HL-60/S4 treated with retinoic acid at 250 ng/mL for 4 days and 3 days (cell line): ENCODE results near the gene FRMPD1.

Experiments used
- in situ Hi-C: fragments of 300-500 bp; cut with MboI; formaldehyde crosslinking; loops from 2 replicates; pipeline ENCODE4 v1.7.0; 2022; ENCODE audit warnings: low sequenced_read_pairs

FRMPD1 gene

DNA sequence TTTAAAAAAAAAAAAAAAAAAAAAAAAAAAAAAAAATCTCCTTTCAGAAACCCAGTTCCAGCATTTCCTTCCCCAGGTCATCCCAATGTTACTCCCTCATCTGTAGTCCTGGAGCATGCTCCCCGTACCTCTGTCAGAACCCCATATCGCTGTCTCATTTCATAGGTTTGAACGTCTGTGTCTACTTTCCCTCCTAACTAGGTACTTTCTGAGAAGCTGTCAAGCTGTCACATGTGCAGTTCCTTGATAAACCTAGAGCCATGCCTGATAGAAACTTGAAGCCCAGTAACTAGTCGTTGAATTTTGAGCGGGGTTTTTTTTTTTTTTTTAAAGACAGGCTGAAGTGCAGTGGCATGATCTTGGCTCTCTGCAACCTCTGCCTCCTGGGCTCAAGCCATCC, 118.6 kb downstream of the FRMPD1 start:
- in situ Hi-C loops: loop anchor here (25.0 kb wide), 1 partner anchor 282 kb away; the partner anchor contains the start of gene POLR1E

DNA sequence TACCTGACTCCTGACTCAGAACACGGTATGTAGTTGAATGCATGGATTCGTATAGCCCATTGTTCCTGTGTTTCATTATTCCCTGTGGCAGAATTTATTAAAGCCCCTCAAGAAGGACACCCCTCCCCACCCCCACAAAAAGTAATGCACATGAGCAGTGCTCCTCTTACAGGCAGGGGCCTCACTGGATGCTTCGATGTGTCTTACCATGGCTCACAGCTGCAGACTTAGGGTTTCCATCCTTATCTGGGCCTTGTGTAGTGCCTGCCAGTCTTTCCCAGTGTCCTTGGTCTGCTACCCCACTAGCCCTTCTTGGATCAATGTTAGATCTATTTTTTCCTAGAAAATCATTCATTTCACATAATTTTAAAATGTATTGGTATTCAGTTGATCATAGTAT, 119.2 kb downstream of the FRMPD1 start:
- in situ Hi-C loops: loop anchor here (25.0 kb wide), 1 partner anchor 283 kb away; the partner anchor contains the start of gene POLR1E

DNA sequence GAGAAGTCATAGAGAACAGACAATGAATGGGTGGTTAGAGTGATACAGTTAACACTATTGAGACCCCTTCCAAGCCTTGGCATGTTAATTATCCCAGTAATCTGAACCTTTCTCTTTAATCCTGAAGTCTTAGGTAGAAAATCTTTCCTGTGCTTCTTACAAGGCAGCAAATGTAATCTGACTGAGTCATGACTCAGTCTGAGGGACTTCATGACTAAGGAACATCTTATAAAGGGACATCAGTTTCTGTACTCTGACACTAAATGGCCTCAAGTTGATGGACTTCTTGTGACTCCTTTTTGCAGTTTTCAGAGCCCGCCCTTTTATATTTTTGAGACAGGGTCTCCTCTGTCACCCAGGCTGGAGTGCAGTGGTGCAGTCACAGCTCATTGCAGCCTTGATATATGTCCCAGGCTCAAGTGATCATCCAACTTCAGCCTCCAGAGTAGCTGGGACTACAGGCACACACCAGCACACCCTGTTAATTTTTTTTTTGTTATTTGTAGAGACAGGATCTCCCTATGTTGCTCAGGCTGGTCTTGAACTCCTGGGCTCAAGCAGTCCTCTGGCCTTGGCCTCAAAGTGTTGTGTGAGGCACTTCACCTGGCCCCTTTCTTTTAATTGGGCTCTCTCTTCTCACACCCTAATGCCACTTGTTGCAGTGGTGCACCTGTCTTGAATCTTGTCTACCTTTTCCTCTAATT, 124.6 kb downstream of the FRMPD1 start:
- in situ Hi-C loops: no loop called here

DNA sequence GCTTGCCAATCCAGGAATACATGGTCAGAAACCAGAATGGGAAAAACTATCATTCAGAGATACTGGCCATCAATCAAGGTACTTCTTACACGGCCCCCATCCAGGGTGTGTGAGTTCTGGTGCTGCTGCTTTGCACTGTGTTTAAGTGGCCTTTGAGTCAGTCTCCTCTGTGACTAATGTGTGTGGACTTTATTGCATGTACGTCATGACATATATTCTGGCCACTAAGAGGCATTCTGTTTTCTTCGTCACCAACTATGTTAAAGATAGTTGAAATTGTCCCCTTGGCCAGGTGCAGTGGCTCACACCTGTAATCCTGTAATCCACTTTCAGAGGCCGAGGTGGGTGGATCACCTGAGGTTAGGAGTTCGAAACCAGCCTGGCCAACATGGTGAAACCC, 125.6 kb downstream of the FRMPD1 start:
- in situ Hi-C loops: no loop called here

DNA sequence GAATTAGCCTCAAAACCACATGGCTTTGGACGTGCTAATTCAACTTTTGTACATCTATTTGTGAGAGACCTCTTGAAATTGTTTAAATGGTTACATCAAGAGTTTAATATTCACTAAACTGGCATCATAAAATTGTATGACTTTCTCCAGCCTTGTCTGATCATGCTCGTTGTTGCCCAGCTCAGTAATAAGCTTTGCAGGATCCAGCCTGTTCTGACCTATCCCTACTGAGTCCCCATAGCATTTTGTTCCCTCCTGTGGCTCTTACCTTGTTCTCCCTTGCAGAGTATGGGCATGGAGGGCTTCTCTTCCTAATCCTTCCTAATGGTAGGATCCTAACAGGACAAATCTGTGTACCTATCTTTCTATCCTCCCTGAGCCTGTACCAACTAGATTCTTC, 127.8 kb downstream of the FRMPD1 start:
- in situ Hi-C loops: no loop called here

DNA sequence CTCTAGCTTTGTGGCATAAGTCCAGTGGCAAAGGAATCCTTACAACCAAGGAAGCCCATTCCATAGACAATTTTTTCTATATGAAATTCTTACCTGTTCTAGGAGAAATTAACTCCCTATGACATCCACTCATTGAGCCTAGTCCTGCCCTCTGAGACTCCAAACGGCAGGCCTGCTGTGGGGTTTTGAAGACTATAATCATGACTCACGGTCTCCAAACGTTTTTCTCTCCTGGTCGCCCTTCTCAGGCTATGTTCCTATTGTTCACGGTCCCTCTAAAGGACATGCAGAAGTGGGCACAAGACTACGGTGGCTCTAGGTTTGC, 133.5 kb downstream of the FRMPD1 start:
- in situ Hi-C loops: no loop called here

DNA sequence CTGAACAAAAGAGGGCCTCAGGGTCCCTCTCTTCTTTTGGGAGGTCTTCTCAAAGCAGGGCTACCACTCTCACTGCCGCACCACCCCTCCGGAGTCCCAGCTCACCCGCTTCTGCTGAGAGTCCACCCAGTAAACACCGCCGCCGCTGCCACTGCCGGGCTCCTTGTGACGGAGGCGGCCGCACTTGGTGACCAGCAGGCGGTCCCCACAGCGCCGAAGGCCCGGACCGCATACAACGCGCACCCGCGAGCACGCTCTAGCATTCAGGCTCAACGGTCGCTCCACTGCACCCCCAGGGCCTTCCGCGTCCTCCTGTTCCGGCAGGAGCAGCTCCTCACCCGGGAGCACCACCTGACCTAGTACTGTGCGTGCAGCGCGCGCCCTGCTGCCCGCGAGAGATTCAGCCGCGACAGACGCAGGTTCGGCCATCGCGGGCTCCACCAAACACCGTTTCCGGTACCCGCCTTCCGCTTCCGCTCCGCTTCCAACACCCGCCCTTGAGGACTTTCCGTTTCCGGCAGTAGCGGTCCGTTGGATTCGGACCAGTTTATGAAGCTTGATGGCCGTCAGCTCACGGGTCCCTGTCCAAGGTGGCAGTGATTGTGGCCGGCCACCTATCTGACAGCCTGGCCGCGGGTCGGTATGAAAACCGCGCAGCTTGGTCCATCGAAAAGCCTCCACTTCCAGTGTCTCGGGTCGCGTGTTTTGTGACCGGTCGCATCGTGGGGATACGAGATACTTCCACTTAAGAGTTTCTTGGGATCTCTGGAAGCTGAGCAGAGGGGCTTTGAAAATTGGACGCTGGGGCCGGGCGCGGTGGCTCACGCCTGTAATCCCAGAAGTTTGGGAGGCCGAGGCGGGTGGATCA, 134.1 kb downstream of the FRMPD1 start, which contains the start of gene EXOSC3:
EXOSC3 (minus strand) TSS at position 449 of the 868 bp plus-strand sequence; CDS start at position 429, 20 bp downstream.
- in situ Hi-C loops: no loop called here

DNA sequence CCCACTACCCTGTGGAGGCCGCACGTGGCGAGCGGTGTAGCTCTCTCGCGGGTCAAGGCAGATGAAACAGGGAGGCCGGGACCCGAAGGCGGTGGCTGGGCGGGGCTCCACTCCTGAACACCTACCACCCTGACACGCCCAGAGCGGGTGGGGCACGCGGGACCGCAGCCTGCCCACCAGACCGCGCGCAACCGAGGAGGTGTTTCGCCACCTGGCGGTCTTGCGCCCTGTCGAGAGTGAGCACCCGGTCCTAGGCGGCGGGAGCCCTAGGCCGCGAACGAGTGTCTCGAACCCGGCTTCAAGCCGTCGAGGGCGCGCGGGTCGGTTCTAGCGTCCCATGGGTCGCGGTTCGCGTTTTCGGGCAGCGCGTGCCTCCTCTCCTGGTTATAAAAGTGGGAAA, 136.3 kb downstream of the FRMPD1 start:
- in situ Hi-C loops: no loop called here

DNA sequence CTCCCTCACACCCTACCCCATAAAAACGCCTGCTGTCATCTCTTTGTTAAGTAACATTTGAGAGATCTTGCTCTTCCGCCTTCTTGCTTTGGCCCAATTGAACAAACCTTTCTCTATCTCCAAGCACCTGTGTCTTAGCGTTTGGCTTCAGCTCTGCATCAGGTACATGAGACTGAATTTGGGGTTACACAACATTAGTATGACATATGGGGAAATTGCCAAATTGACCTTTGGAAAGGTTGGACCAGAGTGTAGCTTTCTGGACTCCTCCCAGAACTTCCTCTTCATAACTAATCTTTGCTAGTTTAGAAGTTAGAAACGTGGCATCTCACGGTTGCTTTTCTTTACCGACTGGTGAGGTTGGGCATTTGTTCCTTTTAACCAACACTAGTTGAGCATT, 137.6 kb downstream of the FRMPD1 start:
- in situ Hi-C loops: no loop called here

DNA sequence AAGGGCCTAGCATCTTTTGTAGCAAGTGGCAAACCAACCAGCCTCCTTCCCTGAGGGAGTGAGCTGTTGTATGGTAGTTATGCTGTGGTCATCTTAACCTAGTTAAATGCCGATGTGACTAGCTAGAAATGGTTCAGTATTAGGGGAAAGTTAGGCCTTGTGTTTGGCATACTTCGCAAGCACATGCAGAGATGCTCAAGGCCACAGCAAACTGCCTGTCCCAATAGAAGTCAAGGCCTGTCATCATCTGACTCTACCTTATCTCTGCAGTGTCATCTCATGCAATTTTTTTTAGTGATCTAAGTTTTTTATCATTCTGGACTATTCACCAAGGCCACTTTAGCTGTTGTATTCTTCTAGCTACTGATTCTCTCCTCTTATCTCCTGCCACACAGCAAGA, 139.3 kb downstream of the FRMPD1 start:
- in situ Hi-C loops: no loop called here

DNA sequence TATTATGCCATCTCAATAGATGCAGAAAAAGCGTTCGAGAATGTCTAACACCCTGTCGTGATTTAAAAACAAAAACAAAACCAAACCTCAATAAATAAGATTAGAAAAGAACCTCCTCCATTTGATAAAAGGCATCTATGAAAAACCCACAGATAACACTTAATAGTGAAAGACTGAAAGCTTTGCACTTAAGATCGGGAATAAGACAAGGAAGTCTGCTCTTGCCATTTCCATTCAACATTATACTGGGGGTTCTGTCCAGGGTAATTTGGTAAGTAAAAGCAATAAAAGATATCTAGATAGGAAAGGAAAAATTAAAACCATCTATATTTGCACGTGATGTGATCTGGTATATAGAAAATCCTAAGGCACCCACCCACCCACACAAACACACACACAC, 141.4 kb downstream of the FRMPD1 start:
- in situ Hi-C loops: no loop called here

DNA sequence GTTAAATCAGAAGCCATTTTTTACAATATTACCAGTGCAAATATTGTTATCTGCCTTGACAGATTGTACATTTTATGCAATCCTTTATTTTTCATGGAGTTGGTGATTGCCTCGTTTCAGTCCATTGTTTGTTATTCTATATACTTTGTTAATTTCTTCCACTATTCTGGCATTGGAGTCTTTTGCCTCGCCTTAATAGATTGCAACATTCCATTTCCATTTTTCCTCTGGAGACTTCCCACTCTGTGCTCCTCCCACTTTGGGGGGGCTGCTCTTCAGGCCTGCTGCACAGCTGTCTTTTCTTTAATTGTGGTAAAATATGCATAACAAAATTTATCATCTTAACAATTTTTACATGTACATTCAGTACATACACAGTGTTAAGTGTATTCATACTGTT, 145.5 kb downstream of the FRMPD1 start:
- in situ Hi-C loops: no loop called here
